C4-2B (cell line): Measurements from ENCODE around the gene SLC6A7.

Source experiments
- H3K27ac ChIP-seq: fragments of 450-650 bp; 2 replicates; pipeline ENCODE4 v1.5.1; 2017
- ZFX ChIP-seq: fragments of 450-650 bp; IDR thresholded peaks from 2 replicates; pipeline ENCODE4 v1.6.1; 2017
- TF ChIP-seq, protein P1 (sequence below): fragments of 450-650 bp; conservative IDR thresholded peaks from 2 replicates; pipeline ENCODE4 v1.5.1; 2017; ENCODE audit warnings: mild to moderate bottlenecking

SLC6A7 gene

DNA sequence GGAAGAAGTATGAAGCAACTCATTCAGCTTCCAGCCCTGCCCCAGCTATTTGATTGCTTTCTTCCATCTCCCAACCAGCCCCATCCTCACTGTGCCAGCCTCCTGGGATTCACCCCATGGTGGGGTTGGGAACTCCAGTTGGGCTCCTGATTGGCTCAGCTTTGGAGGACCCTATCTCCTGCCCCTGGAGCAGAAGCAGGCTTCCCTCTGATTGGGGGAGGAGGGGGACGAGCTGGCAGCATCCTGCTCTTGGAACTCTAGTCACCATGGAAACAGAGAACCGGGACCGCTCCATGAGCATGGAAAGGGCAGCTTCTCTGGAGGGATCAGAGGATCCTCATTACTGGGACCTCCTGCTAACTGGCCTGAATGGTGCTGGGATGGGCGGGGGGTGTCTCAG, 2.6 kb downstream of the SLC6A7 start:
- no peak overlapping the region for H3K27ac ChIP-seq
- TF ChIP-seq, protein P1, sequence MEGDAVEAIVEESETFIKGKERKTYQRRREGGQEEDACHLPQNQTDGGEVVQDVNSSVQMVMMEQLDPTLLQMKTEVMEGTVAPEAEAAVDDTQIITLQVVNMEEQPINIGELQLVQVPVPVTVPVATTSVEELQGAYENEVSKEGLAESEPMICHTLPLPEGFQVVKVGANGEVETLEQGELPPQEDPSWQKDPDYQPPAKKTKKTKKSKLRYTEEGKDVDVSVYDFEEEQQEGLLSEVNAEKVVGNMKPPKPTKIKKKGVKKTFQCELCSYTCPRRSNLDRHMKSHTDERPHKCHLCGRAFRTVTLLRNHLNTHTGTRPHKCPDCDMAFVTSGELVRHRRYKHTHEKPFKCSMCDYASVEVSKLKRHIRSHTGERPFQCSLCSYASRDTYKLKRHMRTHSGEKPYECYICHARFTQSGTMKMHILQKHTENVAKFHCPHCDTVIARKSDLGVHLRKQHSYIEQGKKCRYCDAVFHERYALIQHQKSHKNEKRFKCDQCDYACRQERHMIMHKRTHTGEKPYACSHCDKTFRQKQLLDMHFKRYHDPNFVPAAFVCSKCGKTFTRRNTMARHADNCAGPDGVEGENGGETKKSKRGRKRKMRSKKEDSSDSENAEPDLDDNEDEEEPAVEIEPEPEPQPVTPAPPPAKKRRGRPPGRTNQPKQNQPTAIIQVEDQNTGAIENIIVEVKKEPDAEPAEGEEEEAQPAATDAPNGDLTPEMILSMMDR = no peak
- no peak for TF ChIP-seq ZFX

DNA sequence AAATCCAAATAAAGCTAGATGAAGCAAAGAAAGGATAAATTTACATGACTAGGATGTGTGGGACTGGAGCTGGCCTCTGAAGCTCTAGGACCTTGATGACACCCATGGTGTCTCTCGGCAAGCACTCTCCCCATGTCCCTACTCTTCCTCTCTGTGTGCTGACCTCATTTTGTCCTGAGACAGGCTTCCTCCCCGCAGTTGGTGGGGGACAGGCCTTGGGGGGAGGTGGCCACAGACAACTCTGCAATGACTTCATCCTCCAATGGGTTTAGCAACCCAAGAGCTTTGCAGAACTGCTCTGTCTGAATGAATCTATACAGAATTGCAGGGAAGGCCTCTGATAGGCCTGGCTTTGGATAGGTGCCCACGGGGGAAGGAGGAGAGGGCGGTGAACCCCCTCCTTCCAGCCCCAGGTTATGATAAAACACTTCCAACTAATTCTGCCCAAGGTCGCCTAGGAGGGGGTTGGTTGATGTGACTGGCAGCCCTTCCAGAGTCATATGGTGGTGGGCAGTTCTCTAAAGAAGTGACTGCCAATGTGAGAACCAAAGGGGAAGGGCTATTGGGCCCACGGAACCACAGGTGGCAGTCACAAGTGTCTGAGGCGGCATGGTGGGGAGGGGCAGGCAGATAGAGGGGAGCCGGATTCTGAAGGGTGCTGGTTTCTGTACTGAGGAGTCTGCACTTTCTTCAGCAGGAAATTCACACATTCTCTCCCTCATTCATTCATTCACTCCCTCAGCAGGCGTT, 6.0 kb downstream of the SLC6A7 start:
- no peak for TF ChIP-seq ZFX
- TF ChIP-seq, protein P1 = no peak
- H3K27ac ChIP-seq = no peak overlapping the region

DNA sequence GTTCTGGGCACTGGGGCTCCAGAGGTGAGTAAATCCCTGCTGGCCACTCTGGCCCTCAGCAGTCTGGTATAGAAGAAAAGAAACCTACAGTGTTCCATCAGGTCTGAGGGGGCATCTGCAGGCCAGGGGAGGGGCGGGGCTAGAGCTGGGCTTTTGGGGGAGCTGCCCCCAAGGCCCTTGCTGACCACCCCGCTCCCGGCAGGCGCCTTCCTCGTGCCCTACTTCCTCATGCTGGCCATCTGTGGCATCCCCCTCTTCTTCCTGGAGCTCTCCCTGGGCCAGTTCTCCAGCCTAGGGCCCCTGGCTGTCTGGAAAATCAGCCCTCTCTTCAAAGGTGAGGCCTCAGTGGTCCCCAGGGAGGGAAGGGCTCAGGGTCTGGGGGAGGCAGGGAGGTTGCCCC, 6.7 kb downstream of the SLC6A7 start:
- H3K27ac ChIP-seq = no peak overlapping the region
- TF ChIP-seq, protein P1 = no peak
- TF ChIP-seq ZFX = no peak

DNA sequence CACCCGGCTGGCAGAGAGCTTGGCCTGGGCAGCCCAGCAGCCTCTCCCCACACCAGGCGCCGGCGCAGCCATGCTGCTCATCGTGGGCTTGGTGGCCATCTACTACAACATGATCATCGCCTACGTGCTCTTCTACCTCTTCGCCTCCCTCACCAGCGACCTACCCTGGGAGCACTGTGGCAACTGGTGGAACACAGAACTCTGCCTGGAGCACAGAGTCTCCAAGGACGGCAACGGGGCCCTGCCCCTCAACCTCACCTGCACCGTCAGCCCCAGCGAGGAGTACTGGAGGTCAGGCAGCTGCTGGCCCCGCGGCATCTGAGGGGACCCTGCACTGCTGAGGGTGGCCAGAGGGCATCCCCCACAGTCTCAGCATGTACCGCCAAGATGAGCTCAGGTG, 7.1 kb downstream of the SLC6A7 start:
- TF ChIP-seq, protein P1 = no peak
- no peak for TF ChIP-seq ZFX
- H3K27ac ChIP-seq = no peak overlapping the region

DNA sequence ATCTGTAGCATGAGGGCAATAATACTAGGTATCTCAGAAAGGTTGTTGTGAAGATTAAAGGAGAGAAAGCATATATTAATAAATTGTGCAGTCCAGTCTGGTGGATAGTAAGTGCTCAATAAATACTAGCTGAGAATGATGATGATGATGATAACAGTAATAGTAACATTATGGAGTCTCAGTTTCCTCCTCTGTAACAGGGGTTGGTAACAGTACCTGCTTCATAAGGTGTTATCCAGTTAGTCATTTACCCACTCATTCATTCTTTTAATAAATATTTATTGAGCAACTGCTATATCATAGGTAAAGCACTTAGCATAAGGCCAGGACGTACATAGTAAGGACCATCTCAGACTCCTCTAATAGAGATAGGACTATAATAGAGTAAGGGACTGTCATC, 7.6 kb downstream of the SLC6A7 start:
- no peak overlapping the region for H3K27ac ChIP-seq
- no peak for TF ChIP-seq ZFX
- TF ChIP-seq, protein P1 = no peak

DNA sequence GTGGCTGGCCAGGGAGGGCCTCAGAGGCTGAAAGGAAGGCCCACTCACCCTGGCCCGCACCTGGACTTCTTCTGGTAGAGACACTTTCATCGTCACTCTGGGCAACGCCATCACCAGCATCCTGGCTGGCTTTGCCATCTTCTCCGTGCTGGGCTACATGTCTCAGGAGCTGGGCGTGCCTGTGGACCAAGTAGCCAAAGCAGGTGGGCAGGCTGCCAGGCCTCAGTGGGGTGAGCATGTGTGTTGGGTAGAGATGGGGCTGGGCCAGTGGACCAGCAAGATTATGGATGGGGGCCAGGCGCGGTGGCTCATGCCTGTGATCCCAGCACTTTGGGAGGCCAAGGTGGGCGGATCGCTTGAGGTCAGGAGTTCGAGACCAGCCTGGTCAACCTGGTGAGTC, 12.6 kb downstream of the SLC6A7 start:
- no peak overlapping the region for H3K27ac ChIP-seq
- TF ChIP-seq ZFX = no peak
- TF ChIP-seq, protein P1 = no peak

DNA sequence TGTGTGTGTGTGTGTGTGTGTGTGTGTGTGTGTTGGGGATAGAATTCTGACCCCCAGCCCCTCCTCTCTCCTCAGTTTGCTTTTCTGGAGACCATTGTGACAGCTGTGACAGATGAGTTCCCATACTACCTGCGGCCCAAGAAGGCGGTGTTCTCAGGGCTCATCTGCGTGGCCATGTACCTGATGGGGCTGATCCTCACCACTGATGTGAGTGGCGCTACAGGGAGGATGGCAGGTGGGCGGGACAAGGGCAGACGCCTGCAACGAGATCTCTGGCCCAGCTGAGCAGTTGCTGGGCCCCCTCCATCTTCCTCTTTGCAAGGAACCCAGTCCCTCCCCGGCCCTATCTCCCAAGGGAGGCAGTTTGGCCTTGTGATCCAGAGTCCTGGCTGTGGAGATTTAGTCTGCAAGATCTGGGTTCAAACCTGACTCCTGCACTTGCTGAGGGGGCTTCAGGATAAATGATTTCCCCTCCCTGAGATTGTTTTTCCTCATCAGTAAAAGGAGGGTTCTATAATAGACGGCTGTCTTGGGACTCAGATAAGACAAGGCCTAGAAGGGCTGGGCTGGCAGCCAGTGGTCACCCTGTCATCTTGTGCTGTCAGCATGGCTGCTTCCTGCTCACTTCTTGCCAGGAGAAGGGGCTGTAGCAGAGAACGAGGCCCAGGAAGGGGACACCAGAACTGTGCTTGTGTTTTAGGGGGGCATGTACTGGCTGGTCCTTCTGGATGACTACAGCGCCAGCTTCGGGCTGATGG, 14.1 kb downstream of the SLC6A7 start:
- H3K27ac ChIP-seq = no peak overlapping the region
- TF ChIP-seq ZFX = no peak
- TF ChIP-seq, protein P1 = no peak
